Stimulated activated CD4-positive, alpha-beta T cell treated with anti-CD3 and anti-CD28 coated beads, Interleukin-2, amount 100 ng/mL, for 24 hours (primary cell): ENCODE measurements around the gene WDR20.
"Not testable (repeated sequence)": the region's sequence is repeated elsewhere in the genome, so short reads cannot be mapped to it uniquely, and the experiment has no call there.

Experiments used
- DNase-seq, 2 donors: peaks; one replicate each; pipeline ENCODE4 v3.0.0-alpha.2; 2020

The WDR20 gene

DNA sequence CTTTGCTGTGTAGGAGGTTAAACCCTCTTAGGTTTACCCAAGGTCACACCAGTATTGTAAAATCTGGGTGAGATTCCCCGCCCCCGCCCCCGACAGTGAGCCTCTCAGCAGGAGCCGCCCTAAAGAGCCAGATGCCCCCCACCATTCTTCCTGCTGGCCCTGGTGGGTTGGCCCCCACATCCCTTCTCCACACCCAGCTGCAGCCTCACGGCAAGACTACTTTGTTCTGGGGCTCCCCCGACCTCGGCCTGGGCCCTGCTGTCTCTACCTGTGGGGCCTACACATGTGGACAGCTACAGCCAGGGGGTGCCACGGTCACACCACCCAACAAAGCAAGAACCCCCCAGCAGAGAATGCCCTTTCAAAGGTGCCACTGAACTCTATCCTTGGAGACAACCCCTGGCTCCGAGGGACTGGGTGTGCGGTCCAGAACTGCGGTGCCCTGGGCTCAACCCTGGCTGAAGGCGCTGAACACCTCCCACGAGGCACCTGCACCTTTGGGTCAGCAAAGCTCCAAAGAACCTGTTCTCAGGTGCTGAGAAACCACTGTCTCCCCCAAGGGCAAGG, 82.4 kb downstream of the WDR20 start:
- no peak for DNase-seq

DNA sequence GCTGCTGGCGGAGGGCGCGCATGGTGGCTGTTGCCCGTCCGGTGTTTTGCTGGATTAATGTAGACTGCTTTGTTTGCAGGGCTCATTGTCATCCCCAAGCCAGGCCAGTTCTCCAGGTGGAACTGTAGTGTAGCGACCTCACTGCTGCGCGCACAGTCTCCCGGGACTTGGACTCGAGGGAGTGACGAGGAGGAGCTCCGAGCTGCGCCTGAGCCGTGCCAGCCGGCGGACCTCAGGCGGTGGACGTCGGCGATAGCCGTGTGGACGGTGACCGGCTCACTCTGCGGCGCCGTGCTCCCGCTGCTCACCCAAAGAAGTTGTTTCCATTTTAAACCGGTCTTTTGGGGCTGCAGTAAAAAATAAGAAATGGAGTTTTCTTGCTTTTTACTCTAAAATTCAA, 83.1 kb downstream of the WDR20 start:
- no peak for DNase-seq

GRCh38 chr14:102223682-102224081, 84.0 kb downstream of the WDR20 start:
- DNase-seq, result no peak

DNA sequence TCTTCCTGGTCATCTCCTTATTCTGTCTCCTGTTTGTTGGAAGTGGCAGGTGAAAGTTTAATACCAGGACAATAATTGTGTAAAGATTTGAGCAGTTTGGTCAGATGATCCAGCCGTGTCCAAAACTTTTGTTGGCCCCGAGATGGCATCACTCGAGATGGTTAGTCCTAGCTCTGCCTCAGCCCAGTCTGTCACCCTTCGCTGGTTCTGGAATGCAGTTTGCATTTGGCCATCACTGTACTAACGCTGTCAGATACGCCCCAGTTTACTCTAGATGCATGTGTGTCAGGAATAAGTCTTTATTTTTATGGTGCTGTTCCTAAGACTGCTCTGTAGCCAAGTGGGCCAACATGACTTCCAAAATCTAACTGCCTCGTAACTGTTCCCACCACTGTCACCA, 85.7 kb downstream of the WDR20 start:
- no peak for DNase-seq

DNA sequence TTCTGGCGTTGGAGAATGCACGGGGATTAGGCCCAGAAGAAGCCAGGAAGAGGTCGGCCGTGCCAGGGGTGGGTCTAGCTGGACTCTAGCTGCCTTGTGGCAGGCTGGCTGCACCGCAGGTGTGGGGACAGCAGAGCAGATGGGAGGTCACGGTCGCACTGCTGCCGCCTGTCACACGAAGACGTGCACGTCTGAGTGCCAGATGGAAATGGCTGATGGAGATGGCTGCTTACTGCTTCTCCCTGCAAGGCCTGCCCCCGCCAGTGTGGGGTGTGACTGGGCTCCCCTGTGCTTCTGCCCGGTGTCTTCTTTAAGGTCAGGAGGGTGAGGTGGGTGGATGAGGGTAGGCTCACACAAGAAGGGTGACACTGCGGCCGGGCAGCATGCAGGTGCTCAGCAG, 86.2 kb downstream of the WDR20 start:
- no peak for DNase-seq

GRCh38 chr14:102226356-102227125, 86.8 kb downstream of the WDR20 start:
- DNase-seq, result no peak

GRCh38 chr14:102227184-102227964, 87.7 kb downstream of the WDR20 start:
- no peak for DNase-seq

- no peak for DNase-seq
Measured at GRCh38 chr14:102229071-102229738, 89.5 kb downstream of the WDR20 start.

- DNase-seq, result no peak
Measured at GRCh38 chr14:102229739-102230092, 90.0 kb downstream of the WDR20 start.

- DNase-seq, result no peak
Measured at GRCh38 chr14:102230481-102231210, 90.9 kb downstream of the WDR20 start.

DNA sequence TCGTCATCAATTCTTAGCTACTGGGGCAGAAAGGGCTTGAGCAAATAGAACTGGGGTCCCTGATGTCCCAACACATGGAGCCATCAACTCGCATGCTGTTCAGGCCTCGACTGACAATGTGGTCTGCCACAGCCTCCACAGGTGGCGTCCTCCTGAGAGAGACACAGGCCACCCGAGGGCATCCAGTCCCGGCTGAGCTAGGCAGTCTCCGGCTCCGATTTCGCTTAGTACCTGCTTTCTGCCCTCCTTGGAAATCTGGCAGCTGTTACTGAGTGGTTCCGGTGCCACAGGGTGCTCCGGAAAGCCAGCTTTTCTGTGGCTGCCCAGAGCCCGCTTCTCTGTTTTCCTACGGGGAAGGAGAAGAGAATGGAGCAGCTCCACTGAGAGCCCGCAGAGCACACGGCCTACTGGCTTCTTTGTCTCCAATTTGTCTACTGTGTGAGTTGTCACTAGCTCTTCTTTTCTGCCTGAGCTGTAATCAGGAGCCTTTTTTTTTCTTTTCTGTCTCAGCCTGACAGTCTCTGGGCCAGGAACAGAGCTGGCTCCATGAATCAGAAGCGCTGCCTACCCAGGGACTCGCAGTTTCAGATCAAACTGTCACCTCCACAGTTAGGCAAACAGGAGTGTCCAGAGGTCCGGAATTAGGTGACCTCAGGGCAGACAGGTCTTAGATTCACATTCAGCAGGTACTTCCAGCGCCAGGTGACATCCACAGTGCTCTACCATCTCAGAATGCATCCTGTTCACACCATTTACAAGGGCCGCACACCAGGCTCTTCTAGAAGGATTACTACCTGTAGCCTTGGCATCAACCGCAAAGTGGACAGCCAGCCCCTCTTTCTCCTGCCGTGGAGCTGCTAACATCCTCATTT, 92.0 kb downstream of the WDR20 start:
- DNase-seq, result no peak

- DNase-seq, result no peak
Measured at GRCh38 chr14:102232348-102232625, 92.6 kb downstream of the WDR20 start.

GRCh38 chr14:102233081-102233480, 93.4 kb downstream of the WDR20 start:
- no peak for DNase-seq

DNA sequence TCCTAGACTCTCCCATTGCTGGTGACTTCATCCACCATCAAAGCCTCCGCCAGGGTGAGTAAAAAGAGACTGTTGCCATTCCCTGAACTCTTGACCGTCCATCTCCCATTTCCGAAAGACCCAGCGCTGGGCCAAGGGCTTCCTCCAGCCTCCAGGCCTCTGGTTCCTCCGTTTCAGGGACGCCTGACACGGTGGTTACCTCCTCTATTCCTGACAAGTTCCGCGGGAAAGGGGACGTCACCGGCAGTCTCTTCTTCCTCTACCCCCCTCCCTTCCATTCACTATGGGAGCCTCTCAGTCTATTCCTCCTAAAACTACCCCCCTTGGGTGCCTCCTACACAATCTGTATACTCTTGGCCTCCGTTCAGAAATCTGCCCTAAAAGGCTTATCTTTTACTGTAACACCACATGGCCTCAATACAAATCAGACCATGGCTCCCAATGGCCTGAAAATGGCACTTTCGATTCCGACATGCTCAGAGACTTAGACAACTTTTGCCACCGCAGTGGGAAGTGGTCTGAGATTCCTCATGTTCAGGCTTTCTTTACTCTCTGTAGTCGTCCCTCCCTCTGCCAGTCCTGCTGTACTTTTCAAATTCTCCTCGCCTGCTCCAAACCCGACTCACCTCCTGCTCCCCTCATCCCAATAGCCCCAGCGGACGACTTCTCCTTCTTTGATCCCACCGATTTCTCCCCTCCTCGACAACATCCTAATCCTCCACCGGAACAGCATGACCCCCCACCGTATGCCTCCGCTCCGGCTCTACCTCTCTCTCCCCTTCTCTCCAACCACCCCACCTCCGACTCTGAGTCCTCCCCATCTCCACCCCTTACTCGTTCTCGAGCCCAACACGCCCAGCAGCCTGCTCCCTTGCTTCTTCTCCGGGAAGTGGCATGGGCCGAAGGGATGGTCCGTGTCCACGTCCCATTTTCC, 94.9 kb downstream of the WDR20 start:
- DNase-seq, result no peak

- peak; percentile 81 to 87 for DNase-seq
Measured at GRCh38 chr14:102235275-102235897, 95.7 kb downstream of the WDR20 start.

DNA sequence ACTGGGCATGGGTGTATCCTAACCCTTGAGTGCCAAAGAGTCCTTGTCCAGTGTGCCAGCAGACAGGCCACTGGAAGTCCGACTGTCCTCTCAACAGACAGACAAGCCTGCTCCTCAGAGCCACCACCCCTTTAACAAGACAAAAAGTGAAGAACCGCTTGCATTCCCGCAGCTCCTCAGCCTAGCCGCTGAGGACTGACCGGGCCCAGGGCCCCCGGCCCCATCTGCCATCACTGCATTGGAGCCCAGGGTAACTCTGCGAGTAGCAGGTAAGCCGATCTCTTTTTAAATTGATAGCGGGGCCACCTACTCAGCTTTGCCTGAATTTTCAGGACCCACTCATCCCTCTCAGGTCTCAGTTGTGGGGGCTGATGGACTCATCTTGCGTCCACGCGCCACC, 96.3 kb downstream of the WDR20 start:
- DNase-seq, result no peak

DNA sequence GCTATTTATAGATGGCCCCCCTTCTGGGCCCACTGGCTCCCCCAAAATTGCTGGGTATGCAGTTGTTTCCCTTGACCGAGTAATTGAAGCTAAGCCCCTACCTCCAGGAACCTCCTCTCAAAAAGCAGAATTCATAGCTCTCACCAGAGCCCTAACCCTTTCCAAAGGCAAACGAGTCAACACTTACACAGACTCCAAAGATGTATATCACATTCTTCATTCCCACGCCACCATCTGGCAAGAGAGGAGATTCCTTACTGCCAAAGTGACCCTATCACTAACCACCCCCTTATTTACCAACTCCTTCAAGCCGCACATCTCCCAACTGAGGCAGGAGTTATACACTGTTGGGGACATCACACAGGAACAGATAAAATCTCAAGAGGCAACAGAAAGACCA, 98.4 kb downstream of the WDR20 start:
- DNase-seq, result no peak

- DNase-seq, result no peak
Measured at GRCh38 chr14:102238766-102239165, 99.1 kb downstream of the WDR20 start.

- DNase-seq, result no peak
Measured at GRCh38 chr14:102239231-102239630, 99.5 kb downstream of the WDR20 start.

DNA sequence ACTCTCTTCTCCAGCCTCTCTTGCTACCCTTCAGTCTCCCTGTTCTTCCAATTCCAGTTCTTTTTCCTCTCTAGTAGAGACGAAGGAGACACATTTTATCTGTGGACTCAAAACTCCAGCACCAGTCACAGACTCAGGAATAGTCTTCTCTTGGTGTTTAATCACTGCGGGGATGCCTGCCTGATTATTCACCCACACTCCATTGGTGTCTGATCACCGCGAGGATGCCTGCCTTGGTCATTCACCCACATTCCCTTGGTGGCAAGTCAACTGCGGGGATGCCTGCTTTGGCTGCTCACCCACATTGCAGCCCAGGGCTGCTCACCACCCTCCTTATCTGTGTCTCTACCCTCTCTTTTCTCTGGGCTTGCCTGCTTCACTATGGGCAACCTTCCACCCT, 100.8 kb downstream of the WDR20 start:
- not testable (repeated sequence) for DNase-seq
